Measurements from ENCODE around the gene ERF.
"Not testable (repeated sequence)": the region's sequence is repeated elsewhere in the genome, so short reads cannot be mapped to it uniquely, and the experiment has no call there.

Gene ERF

DNA sequence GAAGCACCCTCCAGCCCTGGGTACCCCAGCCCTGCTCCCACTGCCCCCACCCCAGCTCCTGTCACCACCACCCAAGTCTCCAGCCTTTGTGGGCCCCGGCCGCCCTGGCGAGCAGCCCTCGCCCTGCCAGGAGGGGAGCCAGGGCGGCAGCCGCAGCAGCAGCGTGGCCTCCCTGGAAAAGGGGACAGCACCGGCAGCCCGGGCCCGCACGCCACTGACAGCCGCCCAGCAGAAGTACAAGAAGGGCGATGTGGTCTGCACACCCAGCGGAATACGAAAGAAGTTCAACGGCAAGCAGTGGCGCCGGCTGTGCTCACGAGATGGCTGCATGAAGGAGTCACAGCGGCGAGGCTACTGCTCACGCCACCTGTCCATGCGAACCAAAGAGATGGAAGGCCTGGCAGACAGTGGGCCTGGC is 18.1 kb upstream of the ERF start:
- FAIRE-seq (no peak), DNase-seq (ENCODE audit: insufficient read length) (no peak)
- TF ChIP-seq TAF1 (IDR thresholded peaks at IDR 0.05; ENCODE audit: borderline replicate concordance, low read depth, low read length) (no peak), POLR2AphosphoS5 (IDR thresholded peaks at IDR 0.05; ENCODE audit: low read depth, low read length) (no peak), POLR2A (IDR thresholded peaks at IDR 0.05; ENCODE audit: low read depth, low read length) (no peak)

DNA sequence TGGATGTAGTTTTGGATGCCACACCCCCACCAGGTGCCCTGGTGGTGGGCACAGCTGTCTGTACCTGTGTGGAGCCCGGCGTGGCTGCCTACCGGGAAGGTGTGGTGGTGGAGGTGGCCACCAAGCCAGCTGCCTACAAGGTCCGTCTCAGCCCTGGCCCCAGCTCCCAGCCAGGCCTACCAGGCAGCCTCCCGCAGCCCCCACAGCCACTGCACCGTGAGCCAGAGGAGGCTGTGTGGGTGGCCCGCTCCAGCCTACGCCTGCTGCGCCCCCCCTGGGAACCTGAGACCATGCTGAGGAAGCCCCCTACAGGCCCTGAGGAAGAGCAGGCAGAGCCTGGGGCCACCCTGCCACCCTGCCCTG is 17.6 kb upstream of the ERF start:
- no peak for FAIRE-seq
- TF ChIP-seq POLR2A (IDR thresholded peaks at IDR 0.05; ENCODE audit: low read depth, low read length), result no peak
- no peak for TF ChIP-seq POLR2AphosphoS5 (IDR thresholded peaks at IDR 0.05; ENCODE audit: low read depth, low read length)
- TF ChIP-seq TAF1 (IDR thresholded peaks at IDR 0.05; ENCODE audit: borderline replicate concordance, low read depth, low read length), result no peak
- no peak for DNase-seq (ENCODE audit: insufficient read length)

DNA sequence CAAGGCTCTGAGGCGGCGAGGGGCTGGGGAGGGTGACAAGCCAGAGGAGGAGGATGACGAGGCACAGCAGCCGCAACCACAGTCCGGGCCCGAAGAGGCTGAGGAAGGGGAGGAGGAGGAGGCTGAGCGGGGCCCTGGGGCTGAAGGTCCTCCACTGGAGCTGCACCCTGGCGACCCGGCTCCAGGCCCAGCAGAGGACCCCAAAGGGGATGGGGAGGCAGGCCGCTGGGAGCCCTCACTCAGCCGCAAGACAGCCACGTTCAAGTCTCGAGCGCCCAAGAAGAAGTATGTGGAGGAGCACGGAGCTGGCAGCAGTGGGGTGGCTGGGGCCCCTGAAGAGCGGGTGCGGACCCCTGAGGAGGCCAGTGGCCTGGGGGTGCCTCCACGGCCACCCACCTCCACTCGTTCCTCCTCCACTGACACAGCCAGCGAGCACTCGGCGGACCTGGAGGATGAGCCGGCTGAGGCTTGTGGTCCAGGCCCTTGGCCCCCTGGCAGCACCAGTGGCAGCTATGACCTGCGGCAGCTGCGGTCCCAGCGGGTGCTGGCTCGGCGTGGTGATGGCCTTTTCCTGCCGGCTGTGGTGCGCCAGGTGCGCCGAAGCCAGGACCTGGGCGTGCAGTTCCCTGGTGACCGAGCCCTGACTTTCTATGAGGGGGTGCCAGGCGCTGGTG is 17.1 kb upstream of the ERF start:
- TF ChIP-seq TAF1 (IDR thresholded peaks at IDR 0.05; ENCODE audit: borderline replicate concordance, low read depth, low read length) (no peak), POLR2A (IDR thresholded peaks at IDR 0.05; ENCODE audit: low read depth, low read length) (no peak), POLR2AphosphoS5 (IDR thresholded peaks at IDR 0.05; ENCODE audit: low read depth, low read length) (no peak)

DNA sequence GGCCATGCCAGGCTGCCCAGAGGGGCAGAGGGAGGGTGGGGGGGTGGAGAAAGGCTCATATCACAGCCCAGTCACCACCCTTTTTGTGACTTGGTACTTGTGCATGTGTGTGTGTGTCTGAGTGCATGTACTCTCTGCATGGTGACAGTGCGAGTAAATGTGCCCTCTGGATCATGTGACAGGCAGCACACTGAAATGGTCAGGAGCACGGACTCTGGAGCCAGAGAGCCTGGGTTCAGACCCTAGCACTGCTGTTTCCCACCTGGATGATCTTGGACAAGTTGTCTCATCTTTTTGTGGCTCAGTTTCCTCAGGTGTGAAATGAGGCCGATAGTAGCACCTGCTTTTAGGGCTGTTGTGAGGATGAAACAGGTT is 16.1 kb upstream of the ERF start:
- no peak for TF ChIP-seq TAF1 (IDR thresholded peaks at IDR 0.05; ENCODE audit: borderline replicate concordance, low read depth, low read length)
- no peak for TF ChIP-seq POLR2A (IDR thresholded peaks at IDR 0.05; ENCODE audit: low read depth, low read length)
- TF ChIP-seq POLR2AphosphoS5 (IDR thresholded peaks at IDR 0.05; ENCODE audit: low read depth, low read length), result no peak
- no peak for DNase-seq (ENCODE audit: insufficient read length)
- FAIRE-seq, result no peak

More for the DNA sequence above, 17.1 kb upstream of the ERF start:
- DNase-seq (ENCODE audit: insufficient read length), result no peak
- no peak for FAIRE-seq

DNA sequence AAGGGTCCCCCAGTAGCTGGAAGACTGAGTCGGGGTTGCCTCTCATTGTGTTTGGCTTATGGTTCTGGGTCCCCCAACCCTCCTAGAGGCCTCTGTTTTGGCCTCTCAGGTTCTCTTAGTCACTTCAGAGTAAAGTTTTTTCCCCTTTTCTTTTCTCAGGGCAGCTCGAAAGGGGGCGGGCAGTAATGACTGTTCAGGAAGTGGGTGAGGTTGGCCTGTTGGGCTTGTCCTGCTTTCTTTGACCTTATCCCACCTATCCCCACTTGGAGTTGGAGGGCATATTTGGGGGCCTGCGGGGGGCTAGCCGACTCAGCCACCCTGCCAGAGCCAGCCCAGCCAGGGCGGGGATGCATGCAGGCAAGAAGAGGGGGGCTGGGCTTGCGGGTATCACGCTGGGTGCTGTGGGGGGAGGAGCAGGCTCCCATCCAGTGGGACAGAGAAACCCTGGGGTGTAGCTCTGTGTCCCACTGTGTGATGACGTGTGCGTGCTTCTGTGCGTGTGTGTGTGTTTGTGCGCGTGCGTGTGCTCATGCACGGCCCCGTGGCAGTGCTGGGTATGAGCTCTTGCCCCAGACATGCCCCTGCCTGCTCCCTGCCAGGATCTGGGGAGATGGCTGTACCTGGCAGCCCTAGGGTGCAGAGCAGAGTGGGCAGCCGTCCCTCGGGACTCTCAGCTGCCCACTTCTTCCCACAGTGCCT is 15.6 kb upstream of the ERF start:
- peak; percentile 35; the same call in 1 of the 2 replicates for TF ChIP-seq POLR2AphosphoS5 (IDR thresholded peaks at IDR 0.05; ENCODE audit: low read depth, low read length)
- TF ChIP-seq TAF1 (IDR thresholded peaks at IDR 0.05; ENCODE audit: borderline replicate concordance, low read depth, low read length), result peak; percentile 58; the same call in 1 of the 2 replicates
- TF ChIP-seq POLR2A (IDR thresholded peaks at IDR 0.05; ENCODE audit: low read depth, low read length), result peak; percentile 63
- DNase-seq (ENCODE audit: insufficient read length) (peak; percentile 43), FAIRE-seq (peak; percentile 93)

DNA sequence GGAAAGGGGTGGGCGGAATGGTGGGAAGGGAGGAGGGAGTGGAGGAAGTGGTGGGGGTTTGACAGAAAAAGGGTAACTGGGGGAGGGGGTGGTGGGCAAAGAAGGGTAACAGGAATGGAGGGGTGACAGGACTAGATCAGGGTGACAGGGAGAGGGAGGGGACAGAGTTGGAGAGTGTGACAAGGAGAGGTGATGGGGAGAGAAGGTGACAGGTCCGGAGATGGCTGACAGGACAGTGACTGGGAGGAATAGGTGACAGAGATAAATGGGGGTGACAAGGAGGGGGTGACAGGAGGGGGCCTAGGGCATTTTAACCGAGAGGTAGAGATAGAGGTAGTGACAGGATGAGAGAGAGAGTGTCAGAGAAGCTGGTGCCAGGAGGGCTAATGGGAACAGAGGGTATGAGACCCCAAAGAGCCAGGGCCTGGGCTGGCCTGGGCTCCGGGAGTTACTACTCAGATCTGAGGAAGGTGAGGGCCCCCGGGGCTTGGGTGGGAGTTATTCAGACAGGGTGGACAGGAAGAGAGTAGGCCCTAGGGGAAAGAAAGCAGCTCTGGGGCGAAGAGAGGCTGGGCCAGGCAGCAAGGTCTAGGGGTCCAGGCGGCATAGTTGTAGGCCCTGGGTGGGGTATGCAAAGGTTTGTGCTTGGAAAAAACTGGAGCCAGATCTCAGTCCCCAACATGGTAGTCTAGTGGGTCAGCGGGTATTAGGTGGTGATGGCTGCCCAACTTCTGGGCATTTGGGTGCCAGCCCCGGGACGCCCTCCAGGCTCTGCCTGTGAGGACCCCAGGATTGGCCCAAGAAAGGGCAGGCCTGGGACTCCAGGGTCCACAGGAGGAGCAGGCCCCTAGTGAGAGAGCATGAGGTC is 14.8 kb upstream of the ERF start:
- DNase-seq (ENCODE audit: insufficient read length) (no peak), FAIRE-seq (peak; percentile 58)
- TF ChIP-seq POLR2A (IDR thresholded peaks at IDR 0.05; ENCODE audit: low read depth, low read length), result peak; percentile 38; the same call in 1 of the 2 replicates
- 0 out of 2 replicates have a peak, but pooled peaks have one; percentile 12 for TF ChIP-seq POLR2AphosphoS5 (IDR thresholded peaks at IDR 0.05; ENCODE audit: low read depth, low read length)
- no peak for TF ChIP-seq TAF1 (IDR thresholded peaks at IDR 0.05; ENCODE audit: borderline replicate concordance, low read depth, low read length)

DNA sequence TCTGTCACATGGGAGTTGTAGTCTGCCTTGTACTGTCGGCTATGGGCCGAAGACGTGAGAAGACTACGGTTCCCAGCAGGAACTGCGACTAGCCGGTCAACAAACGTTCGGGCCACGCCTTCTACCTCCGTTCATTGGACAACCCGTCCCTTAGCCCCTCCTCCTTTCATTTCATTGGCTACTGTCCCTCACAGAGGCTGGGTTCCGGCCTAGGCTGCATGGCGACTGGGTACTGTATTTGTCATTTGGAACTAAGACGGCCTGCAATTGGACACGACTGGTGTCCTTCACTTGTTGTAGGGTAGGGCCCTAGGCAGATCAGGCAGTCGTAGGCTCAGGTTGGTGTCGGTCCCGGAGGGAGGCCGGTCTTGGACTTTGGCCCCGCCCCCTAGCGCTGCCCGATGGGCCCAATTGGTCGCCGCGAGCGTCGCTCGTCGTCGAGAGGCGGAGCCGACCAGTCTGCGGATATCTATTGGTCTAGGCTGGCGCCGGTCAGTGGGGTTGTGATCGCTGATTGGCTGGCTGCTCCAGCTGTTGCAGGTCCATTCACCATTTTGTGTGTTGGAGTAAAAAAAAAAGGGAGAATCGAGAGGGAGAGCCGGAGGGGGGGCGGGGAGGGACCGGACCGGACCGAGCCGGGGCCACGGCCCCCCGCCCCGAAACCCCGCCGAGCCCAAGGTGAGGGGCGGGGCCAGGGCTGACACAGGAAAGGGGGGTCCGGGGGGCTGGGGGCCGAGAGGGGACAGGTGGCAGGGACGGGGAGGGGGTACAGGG is 14.0 kb upstream of the ERF start, which contains the start of gene CIC:
Gene CIC, plus strand, starts transcription at position 549 of the 774 bp plus-strand sequence. CDS start 2,532 bp downstream, outside the sequence.
- DNase-seq (ENCODE audit: insufficient read length) (peak; percentile 94), FAIRE-seq (peak; percentile 99)
- TF ChIP-seq POLR2A (IDR thresholded peaks at IDR 0.05; ENCODE audit: low read depth, low read length), result no peak

DNA sequence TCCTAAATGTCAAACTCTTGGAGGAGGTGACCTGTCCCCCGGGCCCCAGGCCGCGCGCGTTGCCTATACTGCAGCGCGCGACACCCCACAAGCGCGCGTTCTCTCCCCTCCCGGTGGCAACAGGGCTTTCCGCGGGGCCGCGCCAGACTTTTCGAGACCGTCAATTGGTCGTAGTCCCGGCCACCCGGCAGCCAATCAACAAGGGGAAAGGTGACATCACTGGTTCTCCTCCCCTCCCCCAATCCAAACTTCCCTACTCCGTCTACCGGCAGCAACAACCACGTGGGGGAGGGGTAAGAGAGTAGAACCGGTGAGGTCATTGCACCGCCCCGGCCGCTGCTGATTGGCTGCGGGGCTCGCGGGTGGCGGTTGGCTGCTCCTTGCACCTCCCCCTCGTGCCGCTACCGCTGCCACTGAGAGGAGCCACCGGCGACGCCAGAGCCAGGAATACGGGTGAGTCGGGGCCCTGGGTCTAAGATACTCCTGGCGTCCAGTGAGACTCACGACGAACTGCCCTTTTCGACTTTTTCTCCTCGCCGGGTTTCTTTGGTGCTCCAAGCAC is 13.3 kb upstream of the ERF start:
- FAIRE-seq, result no peak
- peak; percentile 11; the same call in 1 of the 2 replicates for TF ChIP-seq POLR2AphosphoS5 (IDR thresholded peaks at IDR 0.05; ENCODE audit: low read depth, low read length)
- no peak for TF ChIP-seq TAF1 (IDR thresholded peaks at IDR 0.05; ENCODE audit: borderline replicate concordance, low read depth, low read length)
- peak; percentile 39; the same call in 1 of the 2 replicates for TF ChIP-seq POLR2A (IDR thresholded peaks at IDR 0.05; ENCODE audit: low read depth, low read length)

DNA sequence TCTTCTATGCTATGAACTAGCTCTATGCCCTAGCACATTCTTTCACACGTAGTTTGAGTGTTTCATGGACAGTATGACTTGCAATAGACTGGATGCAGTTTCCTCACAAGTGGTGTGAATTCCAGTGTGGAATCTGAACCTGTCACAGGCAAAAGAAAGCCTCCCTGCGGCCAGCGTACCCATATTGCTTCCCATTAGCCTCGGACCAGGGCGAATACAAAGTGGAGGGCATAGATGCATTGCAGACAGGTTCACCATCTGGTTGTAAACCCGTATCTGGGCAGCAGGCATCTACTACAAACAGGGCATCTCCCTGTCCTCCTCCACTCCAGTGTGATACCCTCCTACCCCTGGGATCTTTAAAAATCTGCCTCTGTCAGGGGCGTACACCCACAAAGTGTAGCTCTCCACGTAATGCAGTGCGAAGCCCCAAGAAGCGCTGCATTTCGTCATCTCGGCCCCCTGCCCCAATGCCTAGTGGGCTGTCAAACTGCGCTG is 12.8 kb upstream of the ERF start:
- DNase-seq (ENCODE audit: insufficient read length), result no peak
- TF ChIP-seq TAF1 (IDR thresholded peaks at IDR 0.05; ENCODE audit: borderline replicate concordance, low read depth, low read length), result no peak
- no peak for TF ChIP-seq POLR2AphosphoS5 (IDR thresholded peaks at IDR 0.05; ENCODE audit: low read depth, low read length)
- TF ChIP-seq POLR2A (IDR thresholded peaks at IDR 0.05; ENCODE audit: low read depth, low read length), result no peak
- FAIRE-seq, result peak; percentile 63

More for the DNA sequence above, 13.3 kb upstream of the ERF start:
- peak; percentile 90 for DNase-seq (ENCODE audit: insufficient read length)

DNA sequence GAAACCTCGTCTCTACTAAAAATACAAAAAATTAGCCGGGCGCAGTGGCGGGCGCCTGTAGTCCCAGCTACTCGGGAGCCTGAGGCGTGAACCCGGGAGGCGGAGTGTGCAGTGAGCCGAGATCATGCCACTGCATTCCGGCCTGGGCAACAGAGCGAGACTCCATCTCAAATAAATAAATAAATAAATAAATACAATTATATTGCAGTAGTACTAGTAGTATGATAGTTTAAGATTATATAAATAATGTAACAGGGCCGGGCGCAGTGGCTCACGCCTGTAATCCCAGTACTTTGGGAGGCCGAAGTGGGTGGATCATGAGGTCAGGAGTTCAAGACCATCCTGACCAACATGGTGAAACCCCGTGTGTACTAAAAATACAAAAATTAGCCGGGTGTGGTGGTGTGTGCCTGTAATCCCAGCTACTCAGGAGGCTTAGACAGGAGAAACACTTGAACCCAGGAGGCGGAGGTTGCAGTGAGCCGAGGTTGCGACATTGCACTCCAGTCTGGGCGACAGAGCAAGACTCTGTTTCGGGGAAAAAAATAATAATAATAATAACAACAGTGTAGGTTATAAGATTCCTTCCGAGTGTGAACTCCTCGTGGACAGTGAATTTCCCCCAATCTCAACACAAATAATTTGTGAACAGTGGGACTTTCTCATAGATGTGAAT is 12.1 kb upstream of the ERF start:
- not testable (repeated sequence) for DNase-seq (ENCODE audit: insufficient read length); FAIRE-seq

DNA sequence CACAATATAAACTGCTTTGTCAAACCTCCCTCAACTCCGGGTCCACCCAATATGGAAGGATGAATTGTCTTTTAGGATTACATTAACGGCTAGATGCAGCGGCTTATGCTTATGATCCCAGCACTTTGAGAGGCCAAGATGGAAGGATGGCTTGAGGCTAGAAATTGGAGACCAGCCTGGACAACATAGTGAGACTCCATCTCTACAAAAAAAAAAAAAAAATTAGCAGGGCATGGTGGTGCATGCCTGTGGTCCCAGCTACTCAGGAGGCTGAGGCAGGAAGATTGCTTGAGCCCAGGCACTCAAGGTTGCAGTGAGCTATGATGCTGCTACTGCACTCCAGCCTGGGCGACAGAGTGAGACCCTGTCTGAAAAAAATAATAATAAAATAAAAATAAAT is 11.2 kb upstream of the ERF start:
- not testable (repeated sequence) for DNase-seq (ENCODE audit: insufficient read length); FAIRE-seq

Data from GM12892 (cell line).